Cardiac muscle cell (in vitro differentiated cells and primary cell): ENCODE data around the gene KLHL14. TPM values are rescaled to one million over a fixed set of nuclear protein-coding genes. Genes with fewer than 3 reads are reported as not detected.
A peak's percentile ranks its signal among the peaks of the same experiment; 100 is the strongest.

Experiments
- DNase-seq, 2 donors: peaks; one replicate each; pipeline versions ENCODE4 v3.0.0 to v3.0.0-alpha.2; 2010 to 2017; ENCODE audit warnings: low read depth in 1 of 2, low spot score in 1 of 2
- H3K27ac ChIP-seq: fragments of 200-600 bp; sonication (generic); 2 replicates; pipeline ENCODE4 v1.5.1; 2016
- H3K27me3 ChIP-seq: fragments of 200-600 bp; sonication (generic); 2 replicates; pipeline ENCODE4 v1.6.0; 2016; ENCODE audit warnings: control low read depth
- H3K36me3 ChIP-seq: fragments of 200-600 bp; sonication (generic); 2 replicates; pipeline ENCODE4 v1.5.1; 2016; ENCODE audit warnings: control low read depth
- H3K4me1 ChIP-seq: fragments of 200-600 bp; sonication (generic); 2 replicates; pipeline ENCODE4 v1.8.1; 2017; ENCODE audit warnings: low read depth, mild to moderate bottlenecking, mixed run types
- H3K4me3 ChIP-seq: fragments of 200-600 bp; sonication (generic); 2 replicates; pipeline ENCODE4 v1.5.1; 2016; ENCODE audit warnings: mild to moderate bottlenecking
- H3K9me3 ChIP-seq: fragments of 200-600 bp; sonication (generic); 2 replicates; pipeline ENCODE4 v1.5.1; 2017; ENCODE audit warnings: low read depth, mild to moderate bottlenecking, control low read depth
- CTCF ChIP-seq: IDR thresholded peaks from 2 replicates; pipeline ENCODE4 v1.5.1; 2012; ENCODE audit warnings: low read depth, mild to moderate bottlenecking, low read length
- polyA plus RNA-seq: library from polyadenylated mRNA; unstranded; fragments of >200 nt; fragmentation: Nextera tagmentation; extraction: Ambion mirVana; gene quantifications from 2 replicates; pipeline ENCODE4 v1.2.1, GENCODE V29; 2016
- total RNA-seq: library from RNA; depleted of rRNA; stranded (reverse); fragments of >200 nt; gene quantifications from 2 replicates; pipeline ENCODE4 v1.2.3, GENCODE V29; 2016

The KLHL14 gene
- total and polyA plus RNA-seq, 2 experiments from 2014 or later: 54.8 to 69.8 TPM

DNA sequence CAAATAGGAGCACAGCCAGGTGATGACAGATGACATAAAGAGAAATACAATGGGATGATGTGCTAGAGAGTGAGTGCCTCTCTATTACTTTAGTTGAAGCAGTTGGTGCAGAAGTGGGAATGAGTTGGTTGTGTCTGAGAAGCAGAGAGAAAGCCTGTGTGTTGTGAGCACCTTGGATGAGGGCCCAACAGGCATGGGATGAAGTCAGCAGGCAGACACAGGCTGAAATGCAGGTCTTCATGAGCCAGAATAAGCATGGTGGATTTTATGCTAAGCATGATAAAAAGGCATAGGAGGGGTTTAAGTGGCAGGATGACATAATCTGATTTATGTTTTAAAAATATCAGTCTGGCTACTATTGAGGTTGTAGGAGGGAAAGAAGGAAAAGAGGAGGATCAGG lies 71.5 kb downstream of the KLHL14 start:
- no peaks in the 10 kb centered on the region for H3K27me3 ChIP-seq
- H3K27ac ChIP-seq: peak overlapping the region; percentile 12
- no peaks in the 10 kb centered on the region for H3K9me3 ChIP-seq
- H3K36me3 ChIP-seq: no peaks in the 10 kb centered on the region
- no peak overlapping the region for H3K4me3 ChIP-seq
- H3K4me1 ChIP-seq: peaks cover 33% of the 10 kb centered on the region
- no peak for DNase-seq
- no peak for TF ChIP-seq CTCF

GRCh38 chr18:32698153-32698552 lies 74.7 kb downstream of the KLHL14 start:
- Histone ChIP-seq H3K9me3 (no peaks in the 10 kb centered on the region), H3K27ac (peak overlapping the region; percentile 8), H3K36me3 (peaks cover 17% of the 10 kb centered on the region), H3K4me3 (no peak overlapping the region), H3K4me1 (peaks cover 33% of the 10 kb centered on the region), H3K27me3 (no peaks in the 10 kb centered on the region)
- DNase-seq: no peak
- TF ChIP-seq CTCF: no peak

DNA sequence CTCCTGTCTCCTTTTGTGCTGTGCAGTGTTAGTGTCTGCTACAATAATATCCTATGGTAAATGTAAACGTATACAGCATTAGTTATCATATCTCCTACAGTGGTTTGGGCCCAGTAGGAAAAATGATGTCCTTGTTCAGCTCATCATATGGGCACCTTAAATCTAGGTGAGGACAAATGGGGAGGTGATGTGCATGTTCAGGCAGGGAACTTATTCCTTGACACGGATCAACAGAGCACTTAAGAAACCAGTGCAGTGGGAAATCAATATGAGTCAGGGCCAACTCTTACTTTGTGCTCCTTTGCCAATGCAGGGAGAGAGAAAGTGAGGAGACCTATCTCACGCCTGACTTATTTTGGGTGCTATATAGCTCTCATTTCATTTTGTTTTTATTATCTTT lies 76.4 kb downstream of the KLHL14 start:
- Histone ChIP-seq H3K4me1 (peaks cover 33% of the 10 kb centered on the region), H3K27ac (no peak overlapping the region), H3K36me3 (peaks cover 30% of the 10 kb centered on the region), H3K27me3 (no peaks in the 10 kb centered on the region), H3K4me3 (no peak overlapping the region), H3K9me3 (no peaks in the 10 kb centered on the region)
- TF ChIP-seq CTCF: no peak
- DNase-seq: no peak

DNA sequence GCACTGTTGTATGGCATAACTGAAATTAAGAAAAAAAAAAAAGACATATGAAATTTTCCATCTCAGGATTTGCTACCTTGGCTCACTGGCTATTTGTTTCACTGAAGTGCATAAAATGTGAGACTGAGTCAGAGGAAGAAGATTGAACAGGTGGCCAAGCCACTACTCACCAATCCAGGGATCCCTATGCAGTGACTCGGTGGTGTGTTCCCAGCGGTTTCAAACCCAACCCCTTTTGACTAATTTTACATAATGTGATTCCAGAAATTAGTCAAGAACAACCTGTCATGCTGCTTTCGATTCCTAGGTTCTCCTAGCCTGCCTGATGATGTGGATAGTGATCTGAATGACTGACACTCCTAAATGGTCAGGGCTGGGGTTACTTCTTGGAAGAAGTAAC lies 77.3 kb downstream of the KLHL14 start:
- H3K4me1 ChIP-seq: peaks cover 28% of the 10 kb centered on the region
- no peak overlapping the region for H3K4me3 ChIP-seq
- no peaks in the 10 kb centered on the region for H3K9me3 ChIP-seq
- peaks cover 35% of the 10 kb centered on the region for H3K36me3 ChIP-seq
- no peak overlapping the region for H3K27ac ChIP-seq
- H3K27me3 ChIP-seq: no peaks in the 10 kb centered on the region
- DNase-seq: no peak
- TF ChIP-seq CTCF: no peak

GRCh38 chr18:32688821-32689220 lies 84.0 kb downstream of the KLHL14 start:
- Histone ChIP-seq H3K9me3 (no peaks in the 10 kb centered on the region), H3K27ac (no peak overlapping the region), H3K4me3 (no peak overlapping the region), H3K27me3 (no peaks in the 10 kb centered on the region), H3K4me1 (peaks cover 26% of the 10 kb centered on the region), H3K36me3 (peaks cover 22% of the 10 kb centered on the region)
- no peak for DNase-seq
- TF ChIP-seq CTCF: no peak

DNA sequence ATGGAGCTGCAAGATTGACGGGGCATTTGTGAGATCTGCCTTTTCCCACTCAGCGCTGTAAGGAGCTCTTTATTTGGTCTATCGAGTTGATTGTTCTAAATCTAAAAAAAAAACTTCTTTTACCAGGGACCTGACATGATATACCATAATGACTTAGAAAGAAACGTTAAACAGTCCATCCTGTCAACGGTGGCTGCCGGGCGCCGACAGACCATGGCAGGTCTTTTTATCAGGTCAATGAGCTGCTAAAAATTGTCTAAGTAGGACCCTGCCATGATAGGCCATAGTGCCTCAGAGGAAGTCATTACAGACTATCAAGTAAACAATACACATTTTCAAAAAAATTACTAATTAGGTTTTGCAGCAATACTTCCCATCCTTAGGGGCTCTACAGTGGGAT lies 87.9 kb downstream of the KLHL14 start:
- Histone ChIP-seq H3K27me3 (no peaks in the 10 kb centered on the region), H3K9me3 (no peaks in the 10 kb centered on the region), H3K4me1 (peaks cover 29% of the 10 kb centered on the region), H3K27ac (no peak overlapping the region), H3K36me3 (peaks cover 11% of the 10 kb centered on the region), H3K4me3 (no peak overlapping the region)
- no peak for TF ChIP-seq CTCF
- DNase-seq: peak in 1 of 2 donors; percentile 28
